ENCODE results near the gene PPP1R7. TPM values are rescaled to one million over a fixed set of nuclear protein-coding genes. Genes with fewer than 3 reads are reported as not detected.

The PPP1R7 gene
- total RNA-seq, 1 experiment from 2014 or later, result 65.4 TPM

DNA sequence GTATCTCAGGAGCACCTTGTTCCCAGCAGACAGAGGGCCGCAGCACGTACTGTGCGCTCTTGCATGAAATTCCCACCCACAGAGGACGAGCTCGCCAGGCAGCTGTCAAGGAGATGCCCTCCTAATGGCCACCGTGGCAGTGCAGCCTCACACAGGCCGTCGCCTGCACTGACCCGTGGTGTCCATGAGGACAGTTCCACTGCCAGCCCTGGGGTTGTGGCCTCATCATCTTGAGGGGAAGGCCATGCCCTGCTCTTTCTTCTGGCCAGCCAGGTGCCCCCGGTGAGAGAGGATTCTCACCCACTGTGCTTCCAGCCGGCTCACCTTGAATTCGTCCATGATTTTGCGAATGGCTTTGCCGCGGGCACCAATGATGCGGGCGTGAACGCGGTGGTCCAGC lies 80.2 kb downstream of the PPP1R7 start:
- intact Hi-C loops (cut with micrococcal nuclease; ENCODE audit: unreplicated experiment), result no loop called here

DNA sequence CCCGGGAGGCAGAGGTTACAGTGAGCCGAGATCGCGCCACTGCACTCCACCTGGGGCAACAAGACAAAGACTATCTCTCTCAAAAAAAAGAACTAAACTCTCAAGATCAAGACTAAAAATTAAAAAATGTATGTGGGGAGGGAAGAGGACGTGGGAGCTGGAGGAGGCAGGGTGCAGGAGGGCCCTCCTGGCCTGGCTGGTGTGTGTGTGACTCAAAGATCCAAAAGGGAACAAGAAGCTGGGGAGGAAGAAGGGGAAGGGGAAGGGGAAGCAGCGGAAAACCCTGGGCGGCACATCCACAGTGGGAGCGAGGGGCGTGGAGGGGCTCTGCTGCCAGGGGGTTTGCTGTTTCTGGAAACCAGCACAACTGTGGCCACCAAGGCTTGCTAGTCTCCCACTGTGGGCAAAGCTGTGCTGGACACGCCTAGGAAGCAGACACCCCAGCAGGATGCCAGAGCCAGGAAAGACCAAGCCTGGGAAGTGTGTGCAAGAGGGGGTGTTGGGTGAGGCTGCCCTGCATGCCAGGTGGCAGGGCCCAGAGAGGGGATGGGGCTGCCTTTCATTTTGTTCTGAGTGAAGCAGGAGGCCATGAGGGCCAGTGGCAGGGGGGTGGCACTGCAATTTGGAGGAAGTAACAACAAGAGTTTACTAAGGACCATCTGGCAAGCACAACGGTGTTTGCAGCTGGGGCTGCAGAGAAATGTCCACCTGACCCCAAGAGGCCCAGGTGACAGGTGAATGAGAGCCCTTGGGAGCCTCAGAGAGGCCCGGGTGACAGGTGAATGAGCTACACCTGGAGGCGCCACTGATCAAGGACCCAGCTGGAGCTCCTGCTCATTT lies 82.7 kb downstream of the PPP1R7 start:
- H3K36me3 Mint-ChIP-seq (ENCODE audit: insufficient read depth, unreplicated experiment), result peaks cover 78% of the 10 kb centered on the region
- H3K4me1 Mint-ChIP-seq (ENCODE audit: low read depth, unreplicated experiment), result no peaks in the 10 kb centered on the region
- H3K27ac Mint-ChIP-seq (ENCODE audit: unreplicated experiment), result no peak overlapping the region
- no peaks in the 10 kb centered on the region for H3K9me3 Mint-ChIP-seq (ENCODE audit: low read depth, unreplicated experiment)
- BruUV-seq (replicated peaks), result no TSS peak
- no peak for DNase-seq
- CTCF ChIA-PET, result interaction anchor here (0.6 to 0.7 kb wide), 3 partner anchors 47 to 290 kb away, joined by 3 to 6 read pairs (median 3); no protein-coding TSS in a partner anchor
- intact Hi-C loops (cut with micrococcal nuclease; ENCODE audit: unreplicated experiment), result no loop called here
- no peak overlapping the region for H3K4me3 Mint-ChIP-seq (ENCODE audit: low read depth, unreplicated experiment)
- H3K27me3 Mint-ChIP-seq (ENCODE audit: unreplicated experiment), result no peaks in the 10 kb centered on the region
- TF ChIP-seq, protein P1, sequence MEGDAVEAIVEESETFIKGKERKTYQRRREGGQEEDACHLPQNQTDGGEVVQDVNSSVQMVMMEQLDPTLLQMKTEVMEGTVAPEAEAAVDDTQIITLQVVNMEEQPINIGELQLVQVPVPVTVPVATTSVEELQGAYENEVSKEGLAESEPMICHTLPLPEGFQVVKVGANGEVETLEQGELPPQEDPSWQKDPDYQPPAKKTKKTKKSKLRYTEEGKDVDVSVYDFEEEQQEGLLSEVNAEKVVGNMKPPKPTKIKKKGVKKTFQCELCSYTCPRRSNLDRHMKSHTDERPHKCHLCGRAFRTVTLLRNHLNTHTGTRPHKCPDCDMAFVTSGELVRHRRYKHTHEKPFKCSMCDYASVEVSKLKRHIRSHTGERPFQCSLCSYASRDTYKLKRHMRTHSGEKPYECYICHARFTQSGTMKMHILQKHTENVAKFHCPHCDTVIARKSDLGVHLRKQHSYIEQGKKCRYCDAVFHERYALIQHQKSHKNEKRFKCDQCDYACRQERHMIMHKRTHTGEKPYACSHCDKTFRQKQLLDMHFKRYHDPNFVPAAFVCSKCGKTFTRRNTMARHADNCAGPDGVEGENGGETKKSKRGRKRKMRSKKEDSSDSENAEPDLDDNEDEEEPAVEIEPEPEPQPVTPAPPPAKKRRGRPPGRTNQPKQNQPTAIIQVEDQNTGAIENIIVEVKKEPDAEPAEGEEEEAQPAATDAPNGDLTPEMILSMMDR (IDR thresholded peaks at IDR 0.05; ENCODE audit: unreplicated experiment), result no peak

More for the DNA sequence above, 80.2 kb downstream of the PPP1R7 start:
- no peak for DNase-seq
- no peaks in the 10 kb centered on the region for H3K9me3 Mint-ChIP-seq (ENCODE audit: low read depth, unreplicated experiment)
- no peak overlapping the region for H3K27ac Mint-ChIP-seq (ENCODE audit: unreplicated experiment)
- peaks cover 86% of the 10 kb centered on the region for H3K36me3 Mint-ChIP-seq (ENCODE audit: insufficient read depth, unreplicated experiment)
- H3K4me3 Mint-ChIP-seq (ENCODE audit: low read depth, unreplicated experiment), result no peak overlapping the region
- TF ChIP-seq, protein P1 (IDR thresholded peaks at IDR 0.05; ENCODE audit: unreplicated experiment), result no peak
- no peaks in the 10 kb centered on the region for H3K4me1 Mint-ChIP-seq (ENCODE audit: low read depth, unreplicated experiment)
- no TSS peak for BruUV-seq (replicated peaks)
- CTCF ChIA-PET, result no interaction called here
- no peaks in the 10 kb centered on the region for H3K27me3 Mint-ChIP-seq (ENCODE audit: unreplicated experiment)

Other genes starting within 250 kb of the PPP1R7 start
- gene CROCC2, start 244.1 kb upstream of the PPP1R7 start, total RNA-seq (2022), result not detected in 2 replicates
- 0.76 and 0.86 TPM in 2 replicates for gene SNED1, start 151.8 kb upstream of the PPP1R7 start, total RNA-seq (2022)
- gene MTERF4, start 48.2 kb upstream of the PPP1R7 start, total RNA-seq (2022), result 30.8 and 33.6 TPM in 2 replicates
- gene PASK, start 995 bp upstream of the PPP1R7 start, total RNA-seq (2022), result 53.3 and 69.3 TPM in 2 replicates
- gene ANO7, start 38.2 kb downstream of the PPP1R7 start, total RNA-seq (2022), result 7.7 and 8.0 TPM in 2 replicates
- gene HDLBP, start 165.2 kb downstream of the PPP1R7 start, total RNA-seq (2022), result 429 and 493 TPM in 2 replicates
- gene SEPTIN2, start 165.5 kb downstream of the PPP1R7 start, total RNA-seq (2022), result 413 and 445 TPM in 2 replicates
- 59.0 and 67.7 TPM in 2 replicates for gene FARP2, start 205.8 kb downstream of the PPP1R7 start, total RNA-seq (2022)